HG02970 (cell line): Measurements from ENCODE around the gene RANBP9.

Source experiments
- ATAC-seq: cut with Tn5 transposase; IDR thresholded peaks from one replicate; pipeline ENCODE4 v1.9.1; 2021; ENCODE audit warnings: mild to moderate bottlenecking, moderate library complexity, moderate number of reproducible peaks; ENCODE audit not compliant: unreplicated experiment, low FRiP score

Gene RANBP9

GRCh38 chr6:13574149-13574570 is 137.5 kb downstream of the RANBP9 start:
- ATAC-seq, result peak; percentile 91

DNA sequence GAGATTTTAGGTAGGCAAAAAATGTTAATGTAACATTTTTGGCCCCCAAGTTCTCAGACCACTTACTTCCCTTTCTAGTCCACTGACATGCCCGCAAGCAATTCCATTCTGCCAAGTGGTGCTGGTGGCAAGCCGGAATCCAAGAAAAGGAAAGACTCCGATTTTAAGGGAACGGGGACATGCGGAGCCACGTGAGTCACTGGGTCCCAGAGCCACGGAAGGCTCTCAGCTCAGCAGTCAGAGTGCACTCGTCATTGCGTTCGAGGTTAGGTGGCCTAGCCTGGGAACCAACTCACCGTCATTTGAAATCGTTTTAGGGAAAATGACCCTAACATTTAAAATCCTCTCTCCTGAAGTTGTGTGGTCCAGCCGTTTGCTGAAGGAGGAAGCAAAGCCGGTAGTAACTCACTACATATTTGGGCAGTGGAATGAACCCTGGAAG is 137.9 kb downstream of the RANBP9 start:
- no peak for ATAC-seq

- no peak for ATAC-seq
Measured at GRCh38 chr6:13572951-13573654, 138.5 kb downstream of the RANBP9 start.

DNA sequence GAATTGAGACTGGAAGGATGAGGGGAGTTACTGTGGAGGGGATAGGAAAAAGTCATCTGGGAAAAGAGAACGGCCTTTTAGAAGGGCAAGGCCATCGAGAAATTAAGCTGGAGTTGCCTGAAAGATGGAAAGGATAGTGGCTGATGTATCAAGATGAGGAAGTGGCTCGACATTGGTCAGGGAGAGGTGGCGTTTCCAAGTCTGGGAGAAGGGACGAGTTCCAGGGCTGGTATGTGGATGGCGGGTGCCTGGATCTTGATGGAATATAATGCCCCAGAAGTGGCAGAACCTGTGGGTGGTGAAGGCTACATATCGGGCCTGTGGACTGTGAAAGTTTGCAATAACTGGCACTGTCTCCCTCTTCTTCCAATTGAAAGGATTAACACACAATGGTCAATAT is 139.4 kb downstream of the RANBP9 start:
- no peak for ATAC-seq
